ENCODE results near the gene CHD5.

DNA sequence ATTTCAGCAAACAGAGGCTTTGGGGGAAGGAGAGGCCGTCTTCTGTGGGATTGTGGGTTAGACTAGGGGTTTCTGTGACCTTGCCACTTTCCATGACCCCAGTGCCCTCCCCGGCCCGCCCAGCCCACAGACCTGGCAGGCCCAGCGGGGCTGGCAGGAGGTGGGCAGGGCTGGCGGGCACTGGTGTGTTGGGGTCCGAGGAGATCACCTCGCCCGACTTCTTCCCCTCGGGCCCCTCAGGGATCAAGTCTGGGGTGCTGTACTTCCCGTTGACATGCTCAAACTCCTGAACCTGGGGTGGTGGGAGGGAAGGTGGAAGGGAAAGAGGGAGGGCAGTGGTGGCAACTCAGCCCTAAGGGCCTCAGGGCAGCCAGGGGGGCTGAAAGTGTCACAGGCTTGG lies 56.3 kb downstream of the CHD5 start:
- TF ChIP-seq CTCF (IDR thresholded peaks at IDR 0.05 in 4 of 5, conservative IDR thresholded peaks at IDR 0.05 in 1 of 5): no peak
- no peak for TF ChIP-seq POLR2A (IDR thresholded peaks at IDR 0.05)

Measured in gastrocnemius medialis (tissue), 4 donors.